Measurements from ENCODE around the gene LMX1B. TPM values are rescaled to one million over a fixed set of nuclear protein-coding genes. Genes with fewer than 3 reads are reported as not detected.
A peak's percentile ranks its signal among the peaks of the same experiment; 100 is the strongest.

The LMX1B gene
- total and polyA plus RNA-seq, 11 donors, result 0.15 to 1.1 (median 0.39) TPM

GRCh38 chr9:126682928-126683697 lies 69.4 kb downstream of the LMX1B start:
- Histone ChIP-seq H3K9me3 (no peaks in the 10 kb centered on the region), H3K4me3 (peak overlapping the region in 9 of 12 donors; percentile 10 to 43 (median 25)), H3K4me1 (peaks cover 0 to 12% (median 0%) of the 10 kb centered on the region in 12 donors), H3K27me3 (peaks cover 0 to 66% (median 35%) of the 10 kb centered on the region in 9 donors), H3K36me3 (no peaks in the 10 kb centered on the region), H3K27ac (no peak overlapping the region)
- WGBS, 4 donors, result 3 to 6% (median 4%) methylated on average over 23 to 69 of the region's 69 CpGs
- ATAC-seq, result peak in 3 of 4 donors; percentile 13 to 71 (median 36)
- TF ChIP-seq POLR2A (IDR thresholded peaks at IDR 0.05), result no peak
- no peak for TF ChIP-seq CTCF (IDR thresholded peaks at IDR 0.05)
- intact Hi-C loops (cut with DNase I), result loop anchor here in 4 of 10 donors (5.0 to 10.0 kb wide), 3 partner anchors 48 to 178 kb away; no protein-coding TSS in a partner anchor
- peak in 4 of 5 donors; percentile 27 to 68 (median 42) for DNase-seq

GRCh38 chr9:126683698-126684044 lies 69.9 kb downstream of the LMX1B start:
- Histone ChIP-seq H3K27ac (no peak overlapping the region), H3K27me3 (peaks cover 0 to 66% (median 38%) of the 10 kb centered on the region in 9 donors), H3K36me3 (no peaks in the 10 kb centered on the region), H3K9me3 (no peaks in the 10 kb centered on the region), H3K4me3 (peak overlapping the region in 1 of 12 donors; percentile 38), H3K4me1 (peaks cover 0 to 12% (median 0%) of the 10 kb centered on the region in 12 donors)
- intact Hi-C loops (cut with DNase I), result loop anchor here in 4 of 10 donors (5.0 to 10.0 kb wide), 3 partner anchors 49 to 179 kb away; no protein-coding TSS in a partner anchor
- ATAC-seq (no peak), DNase-seq (no peak)
- TF ChIP-seq POLR2A (IDR thresholded peaks at IDR 0.05) (no peak), CTCF (IDR thresholded peaks at IDR 0.05) (no peak)
- 63 to 72% (median 64%) methylated on average over 5 of the region's 5 CpGs for WGBS, 4 donors

GRCh38 chr9:126684345-126684744 lies 70.6 kb downstream of the LMX1B start:
- intact Hi-C loops (cut with DNase I), result loop anchor here in 4 of 10 donors (5.0 to 10.0 kb wide), 3 partner anchors 50 to 180 kb away; no protein-coding TSS in a partner anchor
- Histone ChIP-seq H3K27ac (no peak overlapping the region), H3K27me3 (peaks cover 0 to 71% (median 39%) of the 10 kb centered on the region in 9 donors), H3K4me1 (peaks cover 0 to 12% (median 0%) of the 10 kb centered on the region in 12 donors), H3K4me3 (no peak overlapping the region), H3K9me3 (no peaks in the 10 kb centered on the region), H3K36me3 (no peaks in the 10 kb centered on the region)
- DNase-seq, result no peak
- 67 to 86% (median 69%) methylated on average over 3 of the region's 3 CpGs for WGBS, 4 donors
- no peak for ATAC-seq
- no peak for TF ChIP-seq CTCF (IDR thresholded peaks at IDR 0.05)
- TF ChIP-seq POLR2A (IDR thresholded peaks at IDR 0.05), result no peak

- intact Hi-C loops (cut with DNase I), result loop anchor here in 6 of 10 donors (5.0 to 10.0 kb wide), 5 partner anchors 50 to 183 kb away; partner anchors contain the start of gene LMX1B (in 2 of the 6)
- Histone ChIP-seq H3K27me3 (peaks cover 0 to 74% (median 39%) of the 10 kb centered on the region in 9 donors), H3K4me1 (peaks cover 0 to 12% (median 0%) of the 10 kb centered on the region in 12 donors), H3K9me3 (no peaks in the 10 kb centered on the region), H3K27ac (no peak overlapping the region), H3K36me3 (no peaks in the 10 kb centered on the region), H3K4me3 (no peak overlapping the region)
- WGBS, 4 donors, result 68 to 78% (median 71%) methylated on average over 5 of the region's 5 CpGs
- no peak for TF ChIP-seq POLR2A (IDR thresholded peaks at IDR 0.05)
- no peak for TF ChIP-seq CTCF (IDR thresholded peaks at IDR 0.05)
- ATAC-seq, result no peak
- DNase-seq, result no peak
Measured at GRCh38 chr9:126684965-126685465, 71.3 kb downstream of the LMX1B start.
